H9 (cell line): ENCODE measurements around the gene PRDX1. TPM values are rescaled to one million over a fixed set of nuclear protein-coding genes. Genes with fewer than 3 reads are reported as not detected.

Experiments used
- DNase-seq: peaks from one replicate; pipeline ENCODE4 v3.0.0-alpha.2; 2017
- H2AFZ ChIP-seq: one replicate; pipeline ENCODE4 v1.6.1; 2013; ENCODE audit warnings: mild to moderate bottlenecking, low read length, control low read depth, moderate library complexity
- H2AK5ac ChIP-seq: 2 replicates; pipeline ENCODE4 v1.6.1; 2013; ENCODE audit warnings: low read length, control low read depth, mixed read lengths; ENCODE audit not compliant: insufficient read length
- H2BK120ac ChIP-seq: one replicate; pipeline ENCODE4 v1.6.1; 2013; ENCODE audit warnings: low read depth, mild to moderate bottlenecking, low read length, control low read depth, inconsistent platforms; ENCODE audit not compliant: poor library complexity, severe bottlenecking
- H2BK12ac ChIP-seq: 2 replicates; pipeline ENCODE4 v1.6.1; 2013; ENCODE audit warnings: low read length, control low read depth, mixed read lengths, low read depth; ENCODE audit not compliant: insufficient read length
- H2BK15ac ChIP-seq: 2 replicates; pipeline ENCODE4 v1.6.1; 2013; ENCODE audit warnings: low read depth, low read length, control low read depth
- H2BK20ac ChIP-seq: one replicate; pipeline ENCODE4 v1.6.1; 2013; ENCODE audit warnings: low read depth, mild to moderate bottlenecking, low read length, control low read depth, inconsistent platforms; ENCODE audit not compliant: poor library complexity, severe bottlenecking
- H2BK5ac ChIP-seq: 2 replicates; pipeline ENCODE4 v1.6.1; 2013; ENCODE audit warnings: low read length, control low read depth, mixed read lengths; ENCODE audit not compliant: insufficient read length
- H3K14ac ChIP-seq: 2 replicates; pipeline ENCODE4 v1.6.1; 2013; ENCODE audit warnings: low read length, control low read depth; ENCODE audit not compliant: insufficient read depth
- H3K18ac ChIP-seq: 2 replicates; pipeline ENCODE4 v1.6.1; 2013; ENCODE audit warnings: low read depth, mild to moderate bottlenecking, mixed read lengths, low read length, control low read depth; ENCODE audit not compliant: insufficient read length
- H3K23ac ChIP-seq: 2 replicates; pipeline ENCODE4 v1.6.1; 2013; ENCODE audit warnings: low read length, control low read depth, mixed read lengths, low read depth; ENCODE audit not compliant: insufficient read length
- H3K23me2 ChIP-seq: 2 replicates; pipeline ENCODE4 v1.6.1; 2013; ENCODE audit warnings: low read depth, mild to moderate bottlenecking, mixed read lengths, low read length, control low read depth; ENCODE audit not compliant: insufficient read length, poor library complexity, severe bottlenecking
- H3K27ac ChIP-seq: 2 replicates; pipeline ENCODE4 v1.5.1; 2013; ENCODE audit warnings: low read length, control low read depth, mixed read lengths, low read depth; ENCODE audit not compliant: insufficient read length
- H3K27me3 ChIP-seq: 2 replicates; pipeline ENCODE4 v1.6.1; 2013; ENCODE audit warnings: low read length, control low read depth, inconsistent platforms; ENCODE audit not compliant: insufficient read depth
- H3K4ac ChIP-seq: 2 replicates; pipeline ENCODE4 v1.6.1; 2013; ENCODE audit warnings: low read depth, mild to moderate bottlenecking, control low read depth, inconsistent platforms, low read length, moderate library complexity
- H3K4me1 ChIP-seq: 2 replicates; pipeline ENCODE4 v1.6.1; 2013; ENCODE audit warnings: low read length, control low read depth, inconsistent platforms; ENCODE audit not compliant: insufficient read depth
- H3K4me2 ChIP-seq: 2 replicates; pipeline ENCODE4 v1.6.1; 2013; ENCODE audit warnings: low read length, control low read depth, mixed read lengths; ENCODE audit not compliant: insufficient read length, insufficient read depth
- H3K56ac ChIP-seq: 2 replicates; pipeline ENCODE4 v1.6.1; 2013; ENCODE audit warnings: low read depth, mild to moderate bottlenecking, mixed read lengths, low read length, control low read depth; ENCODE audit not compliant: insufficient read length
- H3K79me1 ChIP-seq: 2 replicates; pipeline ENCODE4 v1.6.1; 2013; ENCODE audit warnings: low read depth, mild to moderate bottlenecking, moderate library complexity, low read length, control low read depth, inconsistent platforms; ENCODE audit not compliant: insufficient read depth, poor library complexity, severe bottlenecking
- H3K79me2 ChIP-seq: 2 replicates; pipeline ENCODE4 v1.6.1; 2013; ENCODE audit warnings: low read length, control low read depth, inconsistent platforms; ENCODE audit not compliant: insufficient read depth
- H3K9ac ChIP-seq: 2 replicates; pipeline ENCODE4 v1.6.1; 2013; ENCODE audit warnings: low read length, control low read depth, mixed read lengths; ENCODE audit not compliant: insufficient read length; ENCODE audit errors: extremely low read depth
- H3K9me3 ChIP-seq: one replicate; pipeline ENCODE4 v1.6.1; 2013; ENCODE audit warnings: low read depth, low read length, inconsistent platforms; ENCODE audit not compliant: control insufficient read depth
- H3T11ph ChIP-seq: one replicate; pipeline ENCODE4 v1.6.1; 2013; ENCODE audit warnings: mild to moderate bottlenecking, low read length, control low read depth, inconsistent platforms
- H4K20me1 ChIP-seq: one replicate; pipeline ENCODE4 v1.6.1; 2013; ENCODE audit not compliant: control insufficient read depth, insufficient read length, insufficient read depth
- H4K5ac ChIP-seq: 2 replicates; pipeline ENCODE4 v1.6.1; 2013; ENCODE audit warnings: low read depth, mild to moderate bottlenecking, mixed read lengths, low read length, control low read depth; ENCODE audit not compliant: insufficient read length
- H4K8ac ChIP-seq: replicated peaks from 2 replicates; pipeline ENCODE4 v1.6.1; 2013; ENCODE audit warnings: low read length, control low read depth, mixed read lengths, low read depth; ENCODE audit not compliant: insufficient read length
- H4K91ac ChIP-seq: 2 replicates; pipeline ENCODE4 v1.6.1; 2013; ENCODE audit warnings: low read depth, mild to moderate bottlenecking, moderate library complexity, mixed read lengths, low read length, control low read depth; ENCODE audit not compliant: insufficient read length
- H3K27ac Mint-ChIP-seq, 3 experiments: 2 replicates in 2 of 3; 3 replicates in 1 of 3; pipeline ENCODE4 v1.8.0; 2020 to 2021; ENCODE audit warnings: mixed read lengths in 3 of 3, mild to moderate bottlenecking in 1 of 3, moderate library complexity in 1 of 3
- H3K27me3 Mint-ChIP-seq: 2 replicates; pipeline ENCODE4 v1.8.0; 2021; ENCODE audit warnings: low read depth, mild to moderate bottlenecking, moderate library complexity, mixed read lengths
- H3K36me3 Mint-ChIP-seq, 3 experiments: 2 replicates in 2 of 3; 3 replicates in 1 of 3; pipeline ENCODE4 v1.8.0; 2020 to 2021; ENCODE audit warnings: low read depth in 3 of 3, mixed read lengths in 3 of 3; ENCODE audit not compliant: insufficient read depth in 1 of 3
- H3K4me1 Mint-ChIP-seq, 2 experiments: 2 replicates each; pipeline ENCODE4 v1.8.0; 2020; ENCODE audit warnings: mixed read lengths in 2 of 2
- H3K4me3 Mint-ChIP-seq, 2 experiments: 2 replicates in 1 of 2; 3 replicates in 1 of 2; pipeline ENCODE4 v1.8.0; 2020 to 2021; ENCODE audit warnings: mild to moderate bottlenecking in 2 of 2, mixed read lengths in 2 of 2, moderate library complexity in 1 of 2
- H3K9me3 Mint-ChIP-seq, 2 experiments: 2 replicates in 1 of 2; 3 replicates in 1 of 2; pipeline ENCODE4 v1.8.0; 2020; ENCODE audit warnings: mild to moderate bottlenecking in 2 of 2, mixed read lengths in 2 of 2, moderate library complexity in 1 of 2
- WGBS: extraction: QIAGEN DNeasy Blood & Tissue Kit; methylation state at CpG from one replicate; pipeline ENCODE4 v1.1.7; 2013; ENCODE audit warnings: missing lambda C conversion rate, low lambda C conversion rate, mixed read lengths; ENCODE audit not compliant: insufficient read length; ENCODE audit errors: extremely low coverage; 5-methylcytosine and 5-hydroxymethylcytosine counted together
- total RNA-seq: library from RNA; stranded (reverse); gene quantifications from 2 replicates; pipeline ENCODE4 v1.2.1, GENCODE V29; 2021
- TF ChIP-seq, protein P1 (sequence below): fragments of 200-600 bp; sonication (generic); conservative IDR thresholded peaks from 3 replicates; pipeline ENCODE4 v1.8.0; 2021; ENCODE audit warnings: antibody characterized with exemption, mild to moderate bottlenecking

Gene PRDX1
- total RNA-seq, 1 experiment from 2014 or later: 1,003 TPM

GRCh38 chr1:45503462-45504360 is 18.0 kb downstream of the PRDX1 start:
- peaks cover 8% of the 10 kb centered on the region for H3K4me1 ChIP-seq
- H3K9me3 Mint-ChIP-seq: peaks cover 0 to 1% of the 10 kb centered on the region in 2 experiments; a peak in 1 of 5 replicates
- H3K27ac Mint-ChIP-seq: no peak overlapping the region
- H2BK12ac ChIP-seq: no peak overlapping the region
- H3K27me3 Mint-ChIP-seq: no peaks in the 10 kb centered on the region
- no CpG with 5 or more reads among the region's 14 CpGs for WGBS
- no peak overlapping the region for H2BK5ac ChIP-seq
- no peaks in the 10 kb centered on the region for H3K27me3 ChIP-seq
- H3K36me3 Mint-ChIP-seq: peaks cover 0 to 8% (median 2%) of the 10 kb centered on the region in 3 experiments; a peak in 4 of 7 replicates
- no peaks in the 10 kb centered on the region for H3K79me2 ChIP-seq
- H2AFZ ChIP-seq: no peak overlapping the region
- H2BK120ac ChIP-seq: no peak overlapping the region
- no peak overlapping the region for H4K5ac ChIP-seq
- H3K79me1 ChIP-seq: no peaks in the 10 kb centered on the region
- no peak overlapping the region for H2BK20ac ChIP-seq
- H3K27ac ChIP-seq: no peak overlapping the region
- H3K9ac ChIP-seq: no peak overlapping the region
- no peak overlapping the region for H3K23ac ChIP-seq
- H3K23me2 ChIP-seq: peaks cover 6% of the 10 kb centered on the region
- peaks cover 3% of the 10 kb centered on the region for H4K20me1 ChIP-seq
- no peak overlapping the region for H3K18ac ChIP-seq
- no peak overlapping the region for H3K4ac ChIP-seq
- no peak overlapping the region for H4K91ac ChIP-seq
- H3K14ac ChIP-seq: no peak overlapping the region
- TF ChIP-seq, protein P1, sequence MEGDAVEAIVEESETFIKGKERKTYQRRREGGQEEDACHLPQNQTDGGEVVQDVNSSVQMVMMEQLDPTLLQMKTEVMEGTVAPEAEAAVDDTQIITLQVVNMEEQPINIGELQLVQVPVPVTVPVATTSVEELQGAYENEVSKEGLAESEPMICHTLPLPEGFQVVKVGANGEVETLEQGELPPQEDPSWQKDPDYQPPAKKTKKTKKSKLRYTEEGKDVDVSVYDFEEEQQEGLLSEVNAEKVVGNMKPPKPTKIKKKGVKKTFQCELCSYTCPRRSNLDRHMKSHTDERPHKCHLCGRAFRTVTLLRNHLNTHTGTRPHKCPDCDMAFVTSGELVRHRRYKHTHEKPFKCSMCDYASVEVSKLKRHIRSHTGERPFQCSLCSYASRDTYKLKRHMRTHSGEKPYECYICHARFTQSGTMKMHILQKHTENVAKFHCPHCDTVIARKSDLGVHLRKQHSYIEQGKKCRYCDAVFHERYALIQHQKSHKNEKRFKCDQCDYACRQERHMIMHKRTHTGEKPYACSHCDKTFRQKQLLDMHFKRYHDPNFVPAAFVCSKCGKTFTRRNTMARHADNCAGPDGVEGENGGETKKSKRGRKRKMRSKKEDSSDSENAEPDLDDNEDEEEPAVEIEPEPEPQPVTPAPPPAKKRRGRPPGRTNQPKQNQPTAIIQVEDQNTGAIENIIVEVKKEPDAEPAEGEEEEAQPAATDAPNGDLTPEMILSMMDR: no peak
- no peak for DNase-seq
- no peaks in the 10 kb centered on the region for H3K9me3 ChIP-seq
- no peak overlapping the region for H3K56ac ChIP-seq
- H3K4me1 Mint-ChIP-seq: peaks cover 18 to 26% of the 10 kb centered on the region in 2 experiments
- no peak overlapping the region for H4K8ac ChIP-seq
- H3K4me2 ChIP-seq: no peak overlapping the region
- no peak overlapping the region; a peak in 1 of 5 replicates for H3K4me3 Mint-ChIP-seq
- H2AK5ac ChIP-seq: no peak overlapping the region
- no peak overlapping the region for H2BK15ac ChIP-seq
- no peak overlapping the region for H3T11ph ChIP-seq
